Pericardium fibroblast (primary cell): ENCODE data around the gene ZFP36L2. TPM values are rescaled to one million over a fixed set of nuclear protein-coding genes. Genes with fewer than 3 reads are reported as not detected.

Experiments
- total RNA-seq: library from RNA; depleted of rRNA; stranded (reverse); fragments of >200 nt; gene quantifications from 2 replicates; pipeline ENCODE4 v1.2.3, GENCODE V29; 2015

The ZFP36L2 gene, protein sequence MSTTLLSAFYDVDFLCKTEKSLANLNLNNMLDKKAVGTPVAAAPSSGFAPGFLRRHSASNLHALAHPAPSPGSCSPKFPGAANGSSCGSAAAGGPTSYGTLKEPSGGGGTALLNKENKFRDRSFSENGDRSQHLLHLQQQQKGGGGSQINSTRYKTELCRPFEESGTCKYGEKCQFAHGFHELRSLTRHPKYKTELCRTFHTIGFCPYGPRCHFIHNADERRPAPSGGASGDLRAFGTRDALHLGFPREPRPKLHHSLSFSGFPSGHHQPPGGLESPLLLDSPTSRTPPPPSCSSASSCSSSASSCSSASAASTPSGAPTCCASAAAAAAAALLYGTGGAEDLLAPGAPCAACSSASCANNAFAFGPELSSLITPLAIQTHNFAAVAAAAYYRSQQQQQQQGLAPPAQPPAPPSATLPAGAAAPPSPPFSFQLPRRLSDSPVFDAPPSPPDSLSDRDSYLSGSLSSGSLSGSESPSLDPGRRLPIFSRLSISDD
- total RNA-seq: 29.9 and 45.8 TPM in 2 replicates

DNA sequence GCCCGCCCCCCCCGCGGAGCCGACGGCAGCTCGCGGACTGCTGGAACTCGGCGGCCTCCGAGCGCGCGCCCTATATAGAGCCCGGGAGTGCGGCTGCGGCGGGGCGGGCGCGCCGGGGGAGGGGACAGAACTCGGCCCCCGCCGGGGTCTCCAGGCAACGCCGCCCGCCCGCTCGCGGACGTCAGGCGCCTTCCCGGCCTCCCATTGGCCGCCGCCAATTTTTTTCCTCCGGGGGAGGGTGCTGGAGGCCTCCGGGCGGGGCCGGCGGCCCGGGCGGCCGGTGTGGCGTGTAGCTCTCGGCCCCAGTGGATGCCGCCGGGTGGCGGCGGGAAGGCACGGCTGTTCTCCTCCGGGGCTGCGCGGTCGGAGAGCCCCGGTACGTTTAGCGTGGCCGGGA, at the start of gene ZFP36L2:
Gene ZFP36L2, minus strand, starts transcription at position 49 of the 397 bp plus-strand sequence. CDS start 291 bp downstream, outside the sequence.

